ENCODE measurements around the gene MYO5C.

The MYO5C gene

DNA sequence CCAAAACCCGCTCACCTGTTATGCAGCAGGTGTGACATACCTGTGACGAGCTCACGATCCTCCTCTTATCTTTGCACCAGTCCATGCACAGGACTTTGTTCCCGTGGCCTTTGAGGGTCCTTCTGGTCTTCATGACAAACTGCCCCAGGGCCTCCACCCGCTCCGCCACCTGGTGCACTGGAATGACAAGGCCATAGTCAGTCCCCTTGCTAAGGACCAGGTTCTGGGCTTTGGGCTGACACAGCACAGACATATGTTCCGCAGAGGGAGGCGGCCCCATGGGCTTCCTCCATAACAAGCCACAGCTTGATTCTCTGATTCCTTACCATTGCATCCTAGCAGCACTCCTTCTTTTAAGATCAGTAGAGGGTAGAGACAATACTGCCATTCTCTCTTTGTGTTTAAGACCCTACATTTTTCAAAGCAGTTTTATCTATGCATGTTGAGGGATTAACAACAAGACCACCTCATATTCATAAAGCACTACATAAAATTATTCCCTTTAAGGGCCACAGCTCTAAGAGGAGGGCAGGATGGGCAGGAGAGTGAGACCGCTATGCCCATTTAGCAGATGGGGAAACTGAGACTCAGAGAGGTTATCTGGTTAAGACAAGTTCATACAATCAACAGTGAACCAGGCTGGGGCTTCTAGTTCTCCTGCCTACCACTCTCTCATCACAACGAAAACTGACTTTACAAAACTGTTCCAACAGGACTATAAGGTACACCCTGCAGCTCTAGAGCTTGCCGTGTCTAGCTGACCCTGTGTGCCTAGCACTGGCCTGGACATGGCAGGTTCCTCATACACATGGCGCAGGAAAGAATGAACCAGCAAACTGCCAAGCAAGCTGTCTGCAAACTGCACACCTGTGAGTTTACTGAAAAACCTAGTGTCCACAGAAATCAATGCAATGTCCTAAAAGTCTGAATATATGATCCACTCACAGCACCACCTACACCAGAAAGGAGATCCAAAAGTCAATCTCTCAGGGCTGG, 141.4 kb downstream of the MYO5C start:
- DNase-seq (ENCODE audit: extremely low read depth in 1 of 2, low read depth in 1 of 2) = no peak

GRCh38 chr15:52151353-52151752, 144.3 kb downstream of the MYO5C start:
- DNase-seq (ENCODE audit: extremely low read depth in 1 of 2, low read depth in 1 of 2) = no peak

- no peak for DNase-seq (ENCODE audit: extremely low read depth in 1 of 2, low read depth in 1 of 2)
These were observed 144.7 kb downstream of the MYO5C start for GRCh38 chr15:52150871-52151270.

DNA sequence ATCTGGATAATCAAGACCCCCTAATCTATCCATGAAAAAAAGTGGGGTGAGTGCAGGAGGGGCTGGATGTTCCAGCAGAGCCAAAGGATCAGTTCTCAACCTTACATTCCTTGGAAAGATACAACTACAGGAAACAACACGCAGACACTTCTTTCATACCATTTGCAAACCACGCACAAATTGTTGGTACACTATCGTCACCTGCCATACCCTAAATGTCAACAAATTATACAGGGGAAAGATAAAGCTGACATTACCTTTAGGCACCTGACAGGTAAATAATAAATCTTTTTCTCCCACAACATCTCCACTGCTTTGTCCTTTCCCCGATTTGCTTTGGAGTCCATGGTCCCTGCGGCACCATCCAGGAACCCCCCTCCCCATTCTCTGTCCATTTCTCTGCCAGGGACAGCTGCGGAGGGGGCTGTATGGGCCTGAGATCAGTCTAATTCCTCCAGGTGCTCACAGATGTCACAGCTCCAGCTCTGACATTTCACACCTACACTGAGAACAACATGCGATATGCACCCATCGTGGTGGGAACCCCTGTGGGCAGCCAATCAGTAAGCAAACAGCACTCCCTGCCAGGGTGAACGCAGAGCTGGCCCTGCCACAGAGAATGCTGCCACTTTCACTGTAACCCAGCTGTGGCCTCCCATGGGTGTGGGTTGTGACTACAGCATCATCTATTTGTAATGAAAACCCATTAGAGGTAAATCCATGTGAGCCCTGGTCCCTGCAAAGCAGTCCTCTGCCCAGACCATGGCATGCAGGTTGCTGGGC, 145.4 kb downstream of the MYO5C start:
- no peak for DNase-seq (ENCODE audit: extremely low read depth in 1 of 2, low read depth in 1 of 2)

DNA sequence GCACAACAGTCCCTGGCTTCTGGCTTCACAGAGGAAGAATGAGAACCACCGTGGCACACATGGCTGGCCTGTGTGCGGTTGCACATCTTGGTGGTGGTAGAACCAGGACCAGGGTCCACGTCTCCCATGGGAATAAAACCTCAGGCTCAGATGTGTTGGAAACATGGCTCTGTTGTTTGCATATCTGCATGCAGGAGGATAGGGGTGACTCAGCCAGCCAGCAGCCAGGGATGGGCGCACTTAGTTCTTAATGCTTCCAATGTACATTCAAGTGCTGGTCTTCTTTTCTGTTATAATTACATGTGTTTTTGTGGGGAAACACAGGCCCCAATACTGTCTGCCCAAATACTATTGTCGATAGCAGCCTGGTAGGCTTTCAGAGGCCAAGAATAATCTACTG, 147.2 kb downstream of the MYO5C start:
- no peak for DNase-seq (ENCODE audit: extremely low read depth in 1 of 2, low read depth in 1 of 2)

DNA sequence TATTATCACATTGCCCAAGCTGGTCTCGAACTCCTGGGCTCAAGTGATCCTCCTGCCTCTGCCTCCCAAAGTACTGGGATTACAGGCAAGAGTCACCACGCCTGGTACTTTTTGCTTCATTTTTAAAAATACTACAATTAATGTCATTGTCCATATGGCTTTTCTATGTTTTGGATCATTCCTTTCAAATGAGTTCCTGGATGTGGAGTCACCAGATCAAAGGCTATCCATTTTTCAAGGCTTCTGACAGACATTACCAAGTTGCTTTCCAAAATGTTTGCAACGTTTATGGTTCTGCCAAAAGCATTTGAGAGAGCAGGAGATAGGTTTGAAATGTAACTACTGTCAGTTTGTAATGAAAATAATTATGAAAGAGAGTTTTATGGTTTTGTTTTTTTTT, 148.8 kb downstream of the MYO5C start:
- no peak for DNase-seq (ENCODE audit: extremely low read depth in 1 of 2, low read depth in 1 of 2)

DNA sequence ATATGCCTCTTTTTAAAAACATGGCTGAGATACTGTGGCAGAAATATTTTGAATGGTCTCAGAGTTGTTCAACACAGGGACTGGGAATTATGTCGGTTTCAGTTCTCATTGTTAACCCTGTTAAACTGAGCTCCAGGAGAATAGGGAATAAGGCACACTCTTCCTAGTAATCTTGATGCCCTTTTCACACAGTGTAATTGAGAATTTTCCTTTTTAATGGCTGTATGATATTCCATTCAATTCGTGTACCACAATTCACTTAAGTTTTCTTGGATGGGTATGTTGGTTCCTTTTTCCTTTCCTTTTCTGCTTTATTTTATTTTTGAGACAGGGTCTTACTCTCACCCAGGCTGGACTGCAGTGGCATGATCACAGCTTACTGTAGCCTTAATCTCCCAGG, 149.3 kb downstream of the MYO5C start:
- DNase-seq (ENCODE audit: extremely low read depth in 1 of 2, low read depth in 1 of 2) = no peak

DNA sequence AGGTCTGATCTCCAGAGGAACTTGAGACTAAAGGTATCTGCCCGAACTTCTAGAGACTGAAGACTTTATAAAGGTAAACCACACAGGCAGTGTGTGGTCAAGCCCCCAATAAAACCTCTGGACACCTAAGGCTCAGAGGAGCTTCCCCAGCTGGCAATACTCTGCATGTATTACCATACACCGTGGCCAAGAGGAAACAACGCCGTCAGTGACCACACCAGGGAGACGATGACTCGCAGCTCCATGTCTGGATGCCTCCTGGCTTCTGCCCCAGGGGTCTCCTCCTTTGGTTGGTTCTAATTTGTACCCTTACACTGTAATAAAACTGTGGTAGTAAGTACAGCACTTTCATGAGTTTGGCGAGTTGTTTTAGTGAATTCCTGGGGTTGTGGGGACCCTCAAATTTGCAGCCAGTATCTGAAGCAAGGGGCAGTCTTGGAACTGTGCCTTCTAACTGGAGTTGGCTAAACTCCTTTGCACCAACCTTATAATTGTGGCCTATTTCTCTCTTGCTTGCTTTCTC, 150.9 kb downstream of the MYO5C start:
- no peak for DNase-seq (ENCODE audit: extremely low read depth in 1 of 2, low read depth in 1 of 2)

DNA sequence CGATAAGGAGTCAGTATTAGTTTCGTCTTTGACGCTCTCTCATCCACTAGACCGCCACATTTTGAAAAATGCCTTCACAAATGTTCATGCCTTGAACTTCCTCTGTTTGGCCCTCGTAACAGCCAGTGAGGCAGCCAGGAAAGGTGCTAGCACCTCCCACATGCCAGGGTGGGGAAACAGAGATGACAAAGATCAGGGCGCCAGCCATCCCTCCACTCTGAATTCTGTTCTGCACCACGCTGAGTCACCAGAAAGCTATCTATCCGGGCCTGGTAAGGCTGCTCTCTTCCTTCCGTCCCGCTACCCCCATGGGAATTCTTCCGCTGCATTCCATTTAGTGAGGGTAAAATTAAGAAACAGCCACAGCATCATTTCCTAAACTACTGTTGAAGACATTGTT, 151.7 kb downstream of the MYO5C start:
- DNase-seq (ENCODE audit: extremely low read depth in 1 of 2, low read depth in 1 of 2) = no peak
